Hippocampal formation (tissue), 2 donors: ENCODE results near the gene KATNB1.
"Not testable (repeated sequence)": the region's sequence is repeated elsewhere in the genome, so short reads cannot be mapped to it uniquely, and the experiment has no call there.

Experiments
- DNase-seq, 2 donors: peaks; one replicate each; lab custom pipeline; 2025; lab: John Stamatoyannopoulos, UW

Gene KATNB1

DNA sequence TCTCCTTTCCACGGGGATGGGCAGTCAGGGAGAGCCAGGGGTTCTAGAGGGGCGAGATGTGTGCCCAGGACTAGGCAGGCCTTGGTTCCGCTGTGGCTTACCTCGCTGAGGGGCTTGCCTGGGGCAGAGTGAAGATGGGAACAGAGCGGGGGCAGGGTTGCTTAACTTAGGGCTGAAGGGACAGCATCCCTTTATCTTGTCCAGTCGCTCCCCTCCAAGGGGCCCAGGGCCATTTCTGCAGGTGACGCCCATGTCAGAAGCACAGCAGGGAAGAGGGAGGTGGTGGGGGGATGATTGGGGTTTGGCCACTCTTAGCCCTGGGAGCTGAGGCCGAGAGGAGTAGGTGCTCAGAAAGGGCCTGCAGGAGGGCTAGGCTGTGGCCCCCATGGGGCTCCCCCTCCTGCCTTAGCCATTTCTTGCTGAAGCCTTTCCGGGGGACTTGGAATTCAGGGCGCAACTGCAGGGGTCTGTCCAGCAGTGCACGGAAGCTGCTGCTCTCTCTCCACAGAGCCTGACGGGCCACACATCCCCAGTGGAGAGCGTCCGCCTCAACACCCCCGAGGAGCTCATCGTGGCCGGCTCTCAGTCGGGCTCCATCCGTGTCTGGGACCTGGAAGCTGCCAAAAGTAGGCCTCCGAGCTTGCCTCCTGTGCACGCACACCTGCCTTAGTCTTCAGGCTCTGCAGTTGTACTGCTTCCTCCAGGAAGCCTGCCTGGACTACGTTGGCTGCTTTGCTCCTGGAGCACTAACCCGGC, 8.5 kb downstream of the KATNB1 start:
- no peak for DNase-seq

DNA sequence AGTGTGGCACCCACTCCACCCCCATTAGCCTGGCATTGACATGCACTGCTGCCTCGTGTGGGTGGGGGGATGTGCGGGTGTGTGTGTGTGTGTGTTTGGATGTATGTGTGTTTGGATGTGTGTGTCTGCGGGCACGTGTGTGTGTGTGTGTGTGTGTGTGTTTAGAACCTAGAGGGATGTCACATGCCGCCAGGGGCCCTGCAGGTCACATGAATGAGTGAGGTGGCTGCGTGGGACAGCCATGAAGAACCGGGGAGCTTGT, 9.0 kb downstream of the KATNB1 start:
- no peak for DNase-seq

DNA sequence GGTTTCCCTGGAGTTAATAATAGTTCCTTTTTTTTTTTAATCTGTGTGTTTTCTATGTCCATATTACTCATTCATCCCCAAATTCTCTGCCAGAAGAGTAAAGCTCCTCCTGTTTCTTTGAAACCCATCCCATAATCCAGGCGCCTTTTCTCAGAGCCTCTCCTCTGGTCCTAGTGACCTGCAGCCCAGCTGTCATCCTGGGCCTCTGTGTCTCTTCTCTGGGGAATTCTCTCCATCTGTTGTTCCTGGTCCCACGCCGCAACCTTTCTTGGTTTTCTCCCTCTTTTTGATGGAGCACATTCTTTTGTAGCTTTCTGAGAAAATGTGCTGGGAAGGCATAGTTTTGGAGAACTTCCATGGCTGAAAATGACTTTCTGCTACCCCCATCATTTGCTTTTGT, 10.2 kb downstream of the KATNB1 start:
- DNase-seq = no peak

DNA sequence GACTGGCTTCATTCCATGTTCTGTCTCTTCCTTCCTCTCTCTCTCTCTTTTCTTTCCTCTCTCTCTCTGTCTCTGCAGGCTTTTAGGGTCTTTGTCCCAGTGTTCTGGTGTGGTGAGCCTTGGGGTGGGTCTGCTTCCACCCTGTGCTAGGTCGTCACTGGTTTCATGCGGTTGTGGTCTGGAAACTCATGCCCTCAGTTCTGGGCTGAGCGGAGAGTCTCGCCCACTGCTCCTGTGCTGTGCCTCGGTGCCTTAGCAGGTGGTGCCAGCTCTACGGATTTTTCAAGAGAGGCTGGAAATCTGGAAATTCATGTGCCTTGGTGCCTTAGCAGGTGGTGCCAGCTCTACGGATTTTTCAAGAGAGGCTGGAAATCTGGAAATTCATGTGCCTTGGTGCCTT, 10.7 kb downstream of the KATNB1 start:
- DNase-seq = not testable (repeated sequence)

DNA sequence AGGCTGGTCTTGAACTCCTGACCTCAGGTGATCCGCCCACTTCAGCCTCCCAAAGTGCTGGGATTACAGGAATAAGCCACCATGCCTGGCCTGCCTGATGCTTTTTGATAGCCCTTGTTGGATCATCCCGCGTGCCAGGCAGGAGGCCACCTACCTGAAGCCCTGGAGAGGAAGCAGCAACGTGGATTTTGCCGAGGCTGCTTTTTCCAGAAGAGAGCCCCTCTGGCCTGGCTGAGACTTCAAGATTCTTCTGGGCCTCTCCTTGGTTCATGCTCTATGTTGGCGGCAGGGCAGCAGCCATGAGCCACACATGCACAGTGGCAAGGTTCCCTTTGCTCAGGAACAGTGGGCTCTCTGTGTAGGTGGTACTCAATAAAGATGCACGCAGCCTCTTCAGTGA, 11.5 kb downstream of the KATNB1 start:
- no peak for DNase-seq

DNA sequence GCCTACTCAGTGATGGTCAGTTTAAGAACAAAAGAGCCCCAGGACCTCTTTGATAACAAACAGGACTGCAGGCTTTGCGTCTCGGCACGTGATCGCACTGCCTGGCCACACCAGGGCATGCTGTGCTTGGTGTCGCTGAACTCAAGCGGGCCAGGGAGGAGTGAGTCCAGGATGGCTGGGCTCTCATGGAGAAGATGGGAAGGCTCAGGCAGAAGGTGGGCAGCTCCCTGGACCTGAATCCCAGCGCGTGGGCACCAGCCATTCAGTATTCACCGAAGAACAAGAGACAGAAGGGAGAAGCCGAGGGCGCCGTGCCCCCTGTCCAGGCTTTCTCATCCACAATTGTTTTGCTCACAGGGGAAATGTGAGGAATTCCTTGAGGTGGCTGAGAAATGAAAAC, 11.9 kb downstream of the KATNB1 start:
- DNase-seq = no peak

DNA sequence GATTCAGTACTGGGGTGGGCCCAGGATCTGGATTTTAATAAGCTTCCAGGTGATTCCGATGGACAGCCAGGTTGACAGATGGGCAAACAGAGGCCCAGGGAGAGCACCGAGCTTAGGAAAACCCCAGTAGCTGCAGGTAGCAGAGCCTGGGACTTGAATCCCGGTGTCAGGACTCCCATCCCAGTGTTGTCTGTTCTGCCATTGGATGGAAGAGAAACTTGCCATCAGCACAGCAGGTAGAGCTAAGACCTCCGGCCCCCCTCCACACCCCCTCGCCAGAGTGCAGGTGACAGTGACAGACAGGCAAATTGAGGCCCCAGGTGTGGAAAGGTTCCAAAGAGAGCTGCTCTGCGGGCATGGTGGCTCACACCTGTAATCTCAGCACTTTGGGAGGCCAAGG, 12.4 kb downstream of the KATNB1 start:
- no peak for DNase-seq

DNA sequence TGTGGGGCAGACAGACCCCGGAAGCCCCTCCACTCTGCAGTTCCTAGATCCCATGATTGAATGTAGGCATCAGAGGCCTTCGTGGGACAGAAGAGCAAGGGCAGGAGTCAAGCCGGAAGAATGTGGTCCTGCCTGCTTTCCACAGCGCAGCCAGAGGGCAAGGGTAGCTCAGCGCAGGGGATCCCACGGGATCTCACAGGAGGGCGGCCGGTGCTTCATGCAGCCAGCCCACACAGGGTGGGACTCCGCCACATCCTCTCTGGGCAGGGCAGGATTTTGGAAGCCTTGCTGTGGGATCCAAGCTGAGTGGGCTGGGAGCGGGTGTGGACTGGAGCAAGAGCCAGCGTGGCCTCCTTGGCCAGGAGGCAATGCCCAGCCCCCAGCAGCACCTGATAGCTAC, 13.0 kb downstream of the KATNB1 start:
- no peak for DNase-seq

DNA sequence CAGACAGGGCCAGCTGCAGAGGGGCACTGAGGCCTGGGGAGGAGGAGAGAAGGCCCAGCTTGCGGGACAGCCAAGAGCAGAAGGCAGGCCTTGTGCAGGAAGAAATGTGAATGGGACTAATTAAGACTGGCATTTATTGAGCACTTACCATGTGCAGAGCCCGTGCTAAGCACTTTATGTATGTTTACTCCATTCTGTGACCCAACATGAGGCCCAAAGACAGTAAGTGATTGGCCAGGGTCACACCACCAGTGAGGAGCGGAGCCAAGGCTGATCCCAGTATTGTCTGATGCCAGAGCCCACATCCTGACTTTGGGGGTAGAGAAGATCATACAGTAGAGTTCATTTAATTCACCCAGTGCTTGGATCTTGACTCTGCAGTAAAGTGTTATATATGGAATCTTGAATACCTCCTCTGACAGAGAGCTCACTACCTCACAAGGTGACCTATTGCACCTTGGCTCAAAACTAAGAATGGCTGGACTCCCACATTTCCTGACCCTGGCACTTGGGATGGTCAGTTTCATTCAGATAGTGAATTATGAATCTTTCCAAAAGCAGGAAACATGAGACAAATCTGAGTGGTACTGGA, 13.6 kb downstream of the KATNB1 start:
- DNase-seq = no peak

DNA sequence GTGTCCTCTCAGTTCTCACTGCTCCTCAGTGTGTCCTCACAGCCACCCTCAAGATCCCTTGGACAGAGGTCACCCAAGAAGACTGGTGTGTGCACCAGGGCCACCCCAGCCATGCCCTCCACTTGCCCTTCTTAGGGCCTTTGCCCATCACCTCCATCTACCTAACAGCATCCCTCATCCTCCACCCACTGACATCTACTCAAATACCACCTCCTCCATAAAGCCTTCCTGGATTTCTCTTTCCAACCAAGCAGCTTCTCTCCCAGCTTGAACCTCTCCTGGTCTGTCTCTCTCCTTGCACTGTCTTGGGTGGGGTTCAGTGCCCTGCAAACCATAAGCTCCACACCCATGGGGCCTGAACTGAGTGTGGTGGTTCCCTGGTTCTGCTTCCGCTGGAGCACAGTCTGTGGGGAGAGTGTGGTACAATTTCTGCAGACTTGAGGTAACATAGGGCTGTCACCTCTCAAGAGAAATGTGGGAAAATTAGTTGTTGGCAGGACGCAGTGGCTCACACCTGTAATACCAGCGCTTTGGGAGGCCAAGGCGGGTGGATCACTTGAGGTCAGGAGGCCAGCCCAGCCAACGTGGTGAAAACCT, 14.4 kb downstream of the KATNB1 start:
- DNase-seq = no peak

DNA sequence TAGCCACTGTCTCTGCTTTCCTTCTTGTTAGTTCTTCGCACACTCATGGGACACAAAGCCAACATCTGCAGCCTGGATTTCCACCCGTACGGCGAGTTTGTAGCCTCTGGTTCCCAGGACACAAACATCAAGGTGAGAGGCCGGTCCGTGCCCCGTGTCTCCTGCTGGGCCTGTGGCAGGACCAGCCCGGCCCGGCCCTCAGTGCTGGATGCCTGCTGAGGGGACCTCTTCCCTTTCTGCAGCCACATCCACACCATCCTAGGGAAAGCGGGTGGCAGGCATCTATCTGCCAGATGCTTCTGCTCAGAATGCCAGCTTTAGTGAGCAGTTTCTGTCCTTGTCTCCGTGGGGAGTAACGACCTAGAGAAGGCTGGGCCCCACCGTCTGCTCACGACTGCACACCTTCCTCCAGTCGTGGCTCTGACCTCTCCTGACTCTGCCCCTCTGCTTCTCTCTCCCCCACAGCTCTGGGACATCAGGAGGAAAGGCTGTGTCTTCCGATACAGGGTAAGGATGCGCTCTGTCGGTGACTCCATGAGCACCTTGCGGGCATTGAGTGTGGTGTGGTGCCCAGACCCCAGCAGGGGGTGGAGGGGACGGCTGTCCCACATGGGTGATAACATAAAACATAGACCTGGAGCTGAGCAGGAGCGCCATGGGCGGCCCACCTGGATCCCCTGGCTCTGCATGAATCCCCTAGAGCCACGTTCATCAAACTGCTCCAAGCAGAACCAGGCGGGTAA, 15.4 kb downstream of the KATNB1 start:
- no peak for DNase-seq

DNA sequence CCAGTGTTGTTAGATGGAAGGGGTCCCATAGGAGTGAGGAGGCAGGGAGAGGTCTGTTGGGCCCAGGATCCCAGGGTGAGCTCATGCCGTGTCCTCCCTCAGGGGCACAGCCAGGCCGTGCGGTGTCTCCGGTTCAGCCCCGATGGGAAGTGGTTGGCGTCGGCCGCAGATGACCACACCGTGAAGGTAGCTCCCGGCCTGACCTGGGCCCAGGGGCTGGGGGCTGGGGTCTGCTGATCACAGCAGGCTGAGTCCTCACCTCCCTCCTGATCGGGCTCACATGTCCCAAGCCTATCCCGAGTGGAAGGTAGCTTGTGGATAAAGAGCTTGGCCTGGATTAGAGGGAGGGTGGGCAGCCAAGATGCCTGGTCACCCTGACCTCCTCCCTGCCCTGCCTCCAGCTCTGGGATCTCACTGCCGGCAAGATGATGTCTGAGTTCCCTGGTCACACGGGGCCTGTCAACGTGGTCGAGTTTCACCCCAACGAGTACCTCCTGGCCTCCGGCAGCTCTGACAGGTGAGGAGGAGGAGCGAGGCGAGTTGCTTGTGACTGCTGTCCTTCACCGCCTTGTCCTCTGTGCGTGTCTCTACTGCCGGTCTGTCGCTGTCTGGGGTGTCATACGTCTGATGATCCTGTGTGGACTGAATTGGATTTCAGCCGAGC, 16.1 kb downstream of the KATNB1 start:
- no peak for DNase-seq

DNA sequence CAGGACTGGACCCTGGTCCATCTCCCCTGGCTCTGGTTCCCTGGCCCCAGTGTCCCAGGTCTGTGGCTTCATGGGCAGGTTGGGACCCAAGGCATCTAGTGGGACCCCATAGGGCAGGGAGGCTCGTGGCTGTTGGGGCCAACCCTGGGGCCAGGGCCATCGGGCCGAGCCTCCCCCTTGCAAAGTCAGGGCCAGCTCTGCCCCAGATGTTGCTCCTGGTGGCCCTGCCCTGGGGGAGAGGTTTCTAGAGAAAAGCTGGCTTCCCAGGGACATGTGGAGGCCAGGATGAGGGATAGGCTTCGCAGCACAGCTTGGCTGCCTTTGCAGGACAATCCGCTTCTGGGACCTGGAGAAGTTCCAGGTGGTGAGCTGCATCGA, 16.6 kb downstream of the KATNB1 start:
- no peak for DNase-seq

DNA sequence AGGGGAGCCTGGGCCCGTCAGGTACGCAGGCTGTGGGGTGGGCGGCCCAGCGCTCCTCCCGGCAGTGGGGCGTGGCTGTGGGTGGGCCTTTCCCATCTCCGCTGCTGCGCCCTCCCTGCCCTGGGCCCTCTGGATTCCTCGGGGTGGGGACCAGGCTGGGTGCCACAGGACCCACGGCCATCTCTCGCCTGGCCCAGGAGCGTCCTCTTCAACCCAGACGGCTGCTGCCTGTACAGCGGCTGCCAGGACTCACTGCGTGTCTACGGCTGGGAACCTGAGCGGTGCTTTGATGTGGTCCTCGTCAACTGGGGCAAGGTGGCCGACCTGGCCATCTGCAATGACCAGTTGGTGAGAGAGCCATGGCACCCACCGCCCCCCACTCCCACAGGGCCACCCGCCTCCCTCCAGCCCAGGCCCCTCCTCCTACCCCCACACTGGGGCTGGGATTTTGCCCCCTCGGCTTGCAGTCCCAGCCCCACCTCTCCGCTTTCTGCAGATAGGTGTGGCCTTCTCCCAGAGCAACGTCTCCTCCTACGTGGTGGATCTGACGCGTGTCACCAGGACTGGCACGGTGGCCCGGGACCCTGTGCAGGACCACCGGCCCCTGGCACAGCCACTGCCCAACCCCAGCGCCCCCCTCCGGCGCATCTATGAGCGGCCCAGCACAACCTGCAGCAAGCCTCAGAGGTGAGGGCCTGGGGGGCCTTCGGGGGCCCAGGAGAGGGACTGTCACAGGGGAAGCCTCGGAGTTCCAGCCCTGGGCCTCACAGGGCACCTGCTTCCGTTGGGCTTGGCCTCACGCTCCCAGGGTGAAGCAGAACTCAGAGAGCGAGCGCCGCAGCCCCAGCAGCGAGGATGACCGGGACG, 17.2 kb downstream of the KATNB1 start:
- no peak for DNase-seq

DNA sequence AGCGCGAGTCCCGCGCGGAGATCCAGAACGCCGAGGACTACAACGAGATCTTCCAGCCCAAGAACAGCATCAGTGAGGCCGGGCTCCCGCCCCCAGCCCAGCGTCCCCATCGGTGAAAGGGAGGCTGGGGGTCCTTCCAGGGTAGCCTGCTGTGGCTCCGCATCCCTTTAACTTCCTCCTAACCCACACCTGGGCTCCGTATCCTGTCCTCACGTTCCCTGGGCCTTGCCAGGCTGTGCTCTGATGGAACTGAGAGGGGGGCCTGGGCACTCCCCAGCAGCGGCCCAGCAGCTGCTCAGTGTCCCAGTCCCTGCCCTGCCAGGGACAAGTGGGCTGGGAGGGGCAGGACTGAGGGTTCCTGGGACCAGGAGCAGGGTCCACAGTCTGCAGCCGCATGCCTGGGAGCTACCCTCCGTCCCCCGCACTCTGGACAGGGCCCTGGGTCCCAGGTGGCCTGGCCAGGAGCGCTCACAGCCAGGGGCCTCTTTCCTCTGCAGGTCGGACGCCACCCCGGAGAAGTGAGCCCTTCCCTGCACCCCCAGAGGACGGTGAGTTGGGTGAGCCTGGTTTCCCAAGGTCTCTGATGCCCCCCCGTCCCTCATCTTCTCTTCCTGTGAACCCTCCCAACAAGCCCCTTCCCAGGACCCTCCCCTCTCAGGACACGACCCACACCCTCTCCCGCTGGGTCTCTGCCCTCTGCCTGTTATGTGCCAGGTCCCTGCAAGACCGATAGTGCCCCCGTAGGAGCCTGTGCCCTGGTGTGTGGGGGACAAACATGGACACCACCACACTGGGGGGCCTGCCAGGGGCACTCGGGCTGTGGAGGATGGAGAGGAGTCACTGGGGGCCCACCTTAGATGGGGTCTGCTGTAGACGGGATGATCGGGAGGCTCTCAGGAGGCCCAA, 18.1 kb downstream of the KATNB1 start:
- no peak for DNase-seq

DNA sequence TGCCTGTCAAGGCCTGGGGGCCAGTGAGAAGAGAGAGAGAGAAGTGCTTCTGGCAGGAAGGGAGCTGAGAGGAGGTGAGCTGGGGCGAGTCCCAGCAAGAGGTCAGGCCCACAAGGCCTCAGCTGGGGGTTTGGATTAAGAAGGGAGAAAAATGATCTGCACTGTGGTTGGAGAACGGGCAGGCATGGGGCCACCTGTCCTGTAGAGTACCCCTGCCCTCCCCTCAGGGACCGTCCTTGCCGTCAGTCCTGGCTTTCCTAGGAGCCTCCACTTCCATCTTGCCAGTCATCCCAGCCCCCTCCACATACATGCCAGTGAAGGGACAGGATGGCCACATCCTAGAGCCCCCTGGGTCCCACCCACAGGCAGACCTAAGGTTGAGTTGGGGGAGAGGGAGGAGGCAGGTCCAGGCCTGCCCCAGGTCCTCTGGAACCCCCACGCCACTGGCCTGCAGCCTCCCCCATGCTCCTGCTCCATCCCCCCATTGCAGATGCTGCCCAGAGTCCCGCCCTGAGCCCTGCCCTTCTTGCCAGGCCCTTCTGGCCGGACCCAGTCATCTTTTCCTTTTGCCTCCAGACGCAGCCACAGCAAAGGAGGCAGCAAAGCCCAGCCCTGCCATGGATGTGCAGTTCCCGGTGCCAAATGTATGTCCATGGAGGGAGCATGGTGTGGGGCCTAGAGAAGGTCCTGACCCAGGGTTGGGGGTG, 18.9 kb downstream of the KATNB1 start:
- no peak for DNase-seq

DNA sequence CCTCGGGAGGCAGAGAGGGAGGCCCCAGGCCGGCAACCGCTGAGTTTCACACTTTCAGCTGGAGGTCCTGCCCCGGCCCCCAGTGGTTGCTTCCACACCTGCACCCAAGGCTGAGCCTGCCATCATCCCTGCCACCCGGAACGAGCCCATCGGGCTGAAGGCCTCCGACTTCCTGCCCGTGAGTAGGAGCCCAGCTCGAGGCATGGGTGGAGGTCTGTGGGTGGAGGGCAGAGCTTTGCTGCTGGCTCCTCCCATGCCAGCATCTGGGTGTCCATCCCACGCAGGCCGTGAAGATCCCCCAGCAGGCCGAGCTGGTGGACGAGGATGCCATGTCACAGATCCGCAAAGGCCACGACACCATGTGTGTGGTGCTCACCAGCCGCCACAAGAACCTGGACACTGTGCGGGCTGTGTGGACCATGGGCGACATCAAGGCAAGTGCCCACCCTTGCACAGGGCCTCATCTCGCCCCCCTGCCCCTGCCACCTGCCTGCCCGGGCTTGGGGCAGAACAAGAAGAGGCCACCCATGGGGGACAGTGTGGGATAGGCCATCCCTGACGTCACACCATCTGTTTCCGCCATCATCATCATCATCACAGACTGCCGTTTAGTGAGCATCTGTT, 19.6 kb downstream of the KATNB1 start:
- no peak for DNase-seq

DNA sequence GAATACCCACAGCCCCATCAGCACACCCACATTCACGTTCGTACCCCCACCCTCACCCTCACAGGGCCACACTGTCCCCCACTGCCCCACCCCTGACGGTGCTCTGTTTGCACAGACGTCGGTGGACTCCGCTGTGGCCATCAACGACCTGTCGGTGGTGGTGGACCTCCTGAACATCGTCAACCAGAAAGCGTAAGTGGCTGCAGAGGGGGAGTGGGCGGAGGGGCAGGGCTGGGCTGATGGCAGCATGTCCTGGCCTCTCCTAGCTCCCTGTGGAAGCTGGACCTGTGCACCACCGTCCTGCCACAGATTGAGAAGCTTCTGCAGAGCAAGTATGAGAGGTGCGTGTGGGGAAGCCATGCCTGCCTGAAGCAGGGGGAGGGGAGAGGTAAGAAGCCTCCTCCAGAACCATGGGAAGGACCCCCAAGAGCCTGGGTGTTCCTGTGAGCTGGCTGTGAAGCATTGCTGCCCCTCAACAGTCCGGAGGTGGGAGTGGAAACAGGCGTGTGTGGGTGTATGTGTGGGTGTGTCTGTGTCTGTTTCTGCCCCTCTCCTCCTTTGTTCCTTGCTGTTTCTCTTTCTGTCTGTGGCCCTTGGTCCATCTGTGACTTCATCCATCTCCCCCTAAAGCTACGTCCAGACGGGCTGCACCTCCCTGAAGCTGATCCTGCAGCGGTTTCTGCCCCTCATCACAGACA, 20.3 kb downstream of the KATNB1 start:
- no peak for DNase-seq
